Neural progenitor cell (in vitro differentiated cells): Measurements from ENCODE around the gene STARD10. TPM values are rescaled to one million over a fixed set of nuclear protein-coding genes. Genes with fewer than 3 reads are reported as not detected.
"Not testable (repeated sequence)": the region's sequence is repeated elsewhere in the genome, so short reads cannot be mapped to it uniquely, and the experiment has no call there.

ENCODE experiments used
- DNase-seq: peaks from one replicate; pipeline ENCODE4 v3.0.0-alpha.2; 2016; ENCODE audit warnings: low spot score
- H2AFZ ChIP-seq: fragments of 200-600 bp; sonication (generic); replicated peaks from 2 replicates; pipeline ENCODE4 v1.6.1; 2016; ENCODE audit warnings: antibody characterized with exemption
- H3F3A ChIP-seq: fragments of 200-600 bp; sonication (generic); 2 replicates; pipeline ENCODE4 v1.6.1; 2016; ENCODE audit warnings: antibody characterized with exemption, low read depth
- H3K27ac ChIP-seq: fragments of 200-600 bp; sonication (generic); 2 replicates; pipeline ENCODE4 v1.5.1; 2016; ENCODE audit warnings: mild to moderate bottlenecking
- H3K27me3 ChIP-seq: fragments of 200-600 bp; sonication (generic); 2 replicates; pipeline ENCODE4 v1.6.1; 2016; ENCODE audit warnings: mild to moderate bottlenecking, moderate library complexity
- H3K36me3 ChIP-seq: fragments of 200-600 bp; sonication (generic); 2 replicates; pipeline ENCODE4 v1.5.1; 2016
- H3K4me1 ChIP-seq: fragments of 200-600 bp; sonication (generic); 2 replicates; pipeline ENCODE4 v1.6.1; 2016; ENCODE audit warnings: mixed run types
- H3K4me2 ChIP-seq: fragments of 200-600 bp; sonication (generic); 2 replicates; pipeline ENCODE4 v1.6.1; 2016
- H3K4me3 ChIP-seq: fragments of 200-600 bp; sonication (generic); 2 replicates; pipeline ENCODE4 v1.5.1; 2016
- H3K79me2 ChIP-seq: fragments of 200-600 bp; sonication (generic); 2 replicates; pipeline ENCODE4 v1.6.1; 2016; ENCODE audit warnings: low read depth
- H3K9ac ChIP-seq: fragments of 200-600 bp; sonication (generic); 2 replicates; pipeline ENCODE4 v1.6.1; 2016
- H3K9me3 ChIP-seq: fragments of 200-600 bp; sonication (generic); 2 replicates; pipeline ENCODE4 v1.5.1; 2016; ENCODE audit warnings: low read depth
- H4K20me1 ChIP-seq: fragments of 200-600 bp; sonication (generic); 2 replicates; pipeline ENCODE4 v1.6.1; 2016; ENCODE audit warnings: low read depth
- H3K27ac Mint-ChIP-seq: 3 replicates; pipeline ENCODE4 v1.8.0; 2021; ENCODE audit warnings: mixed read lengths
- H3K27me3 Mint-ChIP-seq: 2 replicates; pipeline ENCODE4 v1.8.0; 2022; ENCODE audit warnings: low read depth, mild to moderate bottlenecking, inconsistent platforms, moderate library complexity, mixed read lengths; ENCODE audit not compliant: insufficient read depth
- H3K36me3 Mint-ChIP-seq: 3 replicates; pipeline ENCODE4 v1.8.0; 2021; ENCODE audit warnings: mixed read lengths
- H3K4me1 Mint-ChIP-seq: 3 replicates; pipeline ENCODE4 v1.8.0; 2021; ENCODE audit warnings: mixed read lengths
- H3K4me3 Mint-ChIP-seq: 3 replicates; pipeline ENCODE4 v1.8.0; 2021; ENCODE audit warnings: mild to moderate bottlenecking, moderate library complexity, mixed read lengths
- H3K9me3 Mint-ChIP-seq: 3 replicates; pipeline ENCODE4 v1.8.0; 2020; ENCODE audit warnings: mixed read lengths
- CTCF ChIP-seq: fragments of 200-600 bp; sonication (generic); IDR thresholded peaks from 2 replicates; pipeline ENCODE4 v1.5.1; 2017; ENCODE audit warnings: antibody characterized with exemption, mild to moderate bottlenecking
- EZH2 ChIP-seq: fragments of 200-600 bp; sonication (generic); IDR thresholded peaks from 2 replicates; pipeline ENCODE4 v1.6.1; 2017; ENCODE audit warnings: antibody characterized with exemption, mild to moderate bottlenecking, moderate library complexity
- EZH2phosphoT487 ChIP-seq: fragments of 200-600 bp; sonication (generic); IDR thresholded peaks from 2 replicates; pipeline ENCODE4 v1.6.1; 2017; ENCODE audit warnings: antibody characterized with exemption
- total RNA-seq: library from RNA; depleted of rRNA; stranded (reverse); fragments of >200 nt; gene quantifications from 2 replicates; pipeline ENCODE4 v1.2.3, GENCODE V29; 2015; ENCODE audit warnings: low replicate concordance

STARD10 gene
- total RNA-seq, 1 donor from 2014 or later, result 13.0 TPM

DNA sequence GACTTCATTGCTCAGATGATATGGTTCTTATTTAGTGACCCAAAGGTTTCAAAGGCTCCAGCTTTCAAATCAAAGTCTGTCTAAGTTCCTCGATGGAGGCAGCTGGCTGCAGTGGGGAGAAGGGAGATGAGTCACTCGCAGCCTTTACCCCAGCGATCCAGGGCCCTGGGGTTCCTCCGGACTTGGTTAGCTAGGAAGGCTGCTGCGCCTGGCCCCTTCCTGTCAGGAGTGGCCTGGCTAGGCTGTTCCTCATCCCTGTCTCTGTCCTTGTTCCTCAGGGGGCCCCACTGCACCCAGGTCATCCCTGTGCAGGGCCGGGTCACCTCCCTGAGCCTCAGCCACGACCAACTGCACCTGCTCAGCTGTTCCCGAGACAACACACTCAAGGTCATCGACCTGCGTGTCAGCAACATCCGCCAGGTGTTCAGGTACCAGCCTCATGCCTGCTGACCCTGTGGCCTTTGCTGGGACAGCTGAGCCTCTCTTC lies 34.3 kb upstream of the STARD10 start:
- no peaks in the 10 kb centered on the region for H4K20me1 ChIP-seq
- Mint-ChIP-seq H3K27ac (no peak overlapping the region), H3K4me3 (no peak overlapping the region), H3K4me1 (peaks cover 13% of the 10 kb centered on the region), H3K9me3 (no peaks in the 10 kb centered on the region), H3K36me3 (peaks cover 4% of the 10 kb centered on the region), H3K27me3 (peaks cover 4% of the 10 kb centered on the region)
- no peak for DNase-seq
- H2AFZ ChIP-seq, result no peak overlapping the region
- no peaks in the 10 kb centered on the region for H3F3A ChIP-seq
- no peak overlapping the region for H3K27ac ChIP-seq
- no peak for TF ChIP-seq EZH2
- TF ChIP-seq CTCF, result no peak
- no peak for TF ChIP-seq EZH2phosphoT487
- H3K4me3 ChIP-seq, result no peak overlapping the region
- no peaks in the 10 kb centered on the region for H3K79me2 ChIP-seq
- no peaks in the 10 kb centered on the region for H3K9me3 ChIP-seq
- H3K4me1 ChIP-seq, result peaks cover 4% of the 10 kb centered on the region
- no peak overlapping the region for H3K9ac ChIP-seq
- H3K4me2 ChIP-seq, result no peak overlapping the region
- no peaks in the 10 kb centered on the region for H3K36me3 ChIP-seq
- no peaks in the 10 kb centered on the region for H3K27me3 ChIP-seq

- not testable (repeated sequence) for H3K4me1 Mint-ChIP-seq, H2AFZ ChIP-seq, H3K27me3 Mint-ChIP-seq, H3K4me3 ChIP-seq, H3K9me3 Mint-ChIP-seq, H3K9me3 ChIP-seq, H3K79me2 ChIP-seq, H4K20me1 ChIP-seq, H3K27ac ChIP-seq, H3F3A ChIP-seq, H3K27ac Mint-ChIP-seq, H3K4me3 Mint-ChIP-seq, H3K27me3 ChIP-seq, DNase-seq, H3K36me3 Mint-ChIP-seq, H3K36me3 ChIP-seq, H3K4me2 ChIP-seq, H3K4me1 ChIP-seq, H3K9ac ChIP-seq
Measured at GRCh38 chr11:72827656-72828055, 33.8 kb upstream of the STARD10 start.

- Histone ChIP-seq H3F3A (no peaks in the 10 kb centered on the region), H2AFZ (no peak overlapping the region), H3K9me3 (no peaks in the 10 kb centered on the region), H3K27ac (no peak overlapping the region), H3K4me2 (no peak overlapping the region), H3K9ac (no peak overlapping the region), H3K36me3 (no peaks in the 10 kb centered on the region), H3K79me2 (no peaks in the 10 kb centered on the region), H3K4me3 (no peak overlapping the region), H3K27me3 (no peaks in the 10 kb centered on the region), H4K20me1 (no peaks in the 10 kb centered on the region), H3K4me1 (peaks cover 4% of the 10 kb centered on the region)
- H3K27ac Mint-ChIP-seq, result no peak overlapping the region
- H3K36me3 Mint-ChIP-seq, result peaks cover 4% of the 10 kb centered on the region
- no peak overlapping the region for H3K4me3 Mint-ChIP-seq
- DNase-seq, result no peak
- H3K4me1 Mint-ChIP-seq, result peaks cover 8% of the 10 kb centered on the region
- TF ChIP-seq EZH2 (no peak), EZH2phosphoT487 (no peak), CTCF (no peak)
- H3K9me3 Mint-ChIP-seq, result no peaks in the 10 kb centered on the region
- peaks cover 4% of the 10 kb centered on the region for H3K27me3 Mint-ChIP-seq
Measured at GRCh38 chr11:72826942-72827480, 33.2 kb upstream of the STARD10 start.

DNA sequence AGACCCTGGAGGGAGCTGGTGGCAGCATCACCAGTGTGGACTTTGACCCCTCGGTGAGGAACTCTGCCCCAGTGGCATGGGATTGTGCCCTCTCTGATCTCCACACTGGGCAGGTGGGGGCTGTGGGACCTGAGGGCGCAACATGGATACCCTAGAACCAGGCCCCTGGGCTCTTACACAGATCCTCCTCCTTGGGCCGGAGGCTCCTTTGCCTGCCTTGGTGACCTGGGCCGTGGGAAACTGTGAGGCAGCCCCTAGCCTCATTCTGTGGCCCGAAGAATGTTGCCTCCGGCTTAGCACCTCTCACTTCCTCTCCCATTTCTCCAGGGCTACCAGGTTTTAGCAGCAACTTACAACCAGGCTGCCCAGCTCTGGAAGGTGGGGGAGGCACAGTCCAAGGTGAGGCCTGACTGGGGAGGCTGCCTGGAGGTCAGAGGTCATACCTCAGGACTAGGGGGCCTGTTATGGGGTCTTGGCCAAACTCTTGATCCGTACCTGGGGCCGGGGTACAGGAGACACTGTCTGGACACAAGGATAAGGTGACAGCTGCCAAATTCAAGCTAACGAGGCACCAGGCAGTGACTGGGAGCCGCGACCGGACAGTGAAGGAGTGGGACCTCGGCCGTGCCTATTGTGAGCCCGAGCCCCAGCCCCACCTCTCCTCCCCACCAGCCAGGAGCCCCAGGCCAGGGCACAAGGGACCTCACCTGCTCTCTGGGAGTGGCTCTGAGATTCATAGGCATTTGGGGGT lies 32.5 kb upstream of the STARD10 start:
- Mint-ChIP-seq H3K9me3 (no peaks in the 10 kb centered on the region), H3K27me3 (peaks cover 4% of the 10 kb centered on the region), H3K4me3 (no peak overlapping the region), H3K4me1 (peaks cover 2% of the 10 kb centered on the region), H3K27ac (no peak overlapping the region), H3K36me3 (peaks cover 4% of the 10 kb centered on the region)
- Histone ChIP-seq H3K27me3 (peaks cover 1% of the 10 kb centered on the region), H3K9me3 (no peaks in the 10 kb centered on the region), H3K79me2 (no peaks in the 10 kb centered on the region), H3K4me2 (no peak overlapping the region), H2AFZ (no peak overlapping the region), H3K27ac (no peak overlapping the region), H4K20me1 (no peaks in the 10 kb centered on the region), H3K9ac (no peak overlapping the region), H3F3A (no peaks in the 10 kb centered on the region), H3K4me1 (peaks cover 4% of the 10 kb centered on the region), H3K4me3 (no peak overlapping the region), H3K36me3 (no peaks in the 10 kb centered on the region)
- no peak for DNase-seq
- TF ChIP-seq EZH2 (no peak), EZH2phosphoT487 (no peak), CTCF (no peak)
